HEK293 (cell line): ENCODE measurements around the gene PIP5K1C.

ENCODE experiments used
- GLI4 ChIP-seq: fragments of 450-650 bp; formaldehyde crosslinking; IDR thresholded peaks from 2 replicates; pipeline ENCODE4 v1.5.1; 2016; ENCODE audit warnings: missing biosample characterization, missing genetic modification characterization
- GLIS1 ChIP-seq: fragments of 450-650 bp; formaldehyde crosslinking; IDR thresholded peaks from 2 replicates; pipeline ENCODE4 v1.5.1; 2016; ENCODE audit warnings: missing biosample characterization, missing genetic modification characterization
- HIC1 ChIP-seq: fragments of 450-650 bp; formaldehyde crosslinking; IDR thresholded peaks from 2 replicates; pipeline ENCODE4 v1.5.1; 2016; ENCODE audit warnings: missing biosample characterization, missing genetic modification characterization
- HOXD13 ChIP-seq: sonication (generic); formaldehyde crosslinking; IDR thresholded peaks from 2 replicates; pipeline ENCODE4 v1.8.0; 2022; ENCODE audit warnings: missing genetic modification reagents, borderline replicate concordance
- KLF8 ChIP-seq: fragments of 450-650 bp; formaldehyde crosslinking; IDR thresholded peaks from 2 replicates; pipeline ENCODE4 v1.5.1; 2016; ENCODE audit warnings: missing biosample characterization, missing genetic modification characterization
- ZFHX2 ChIP-seq: fragments of 450-650 bp; formaldehyde crosslinking; conservative IDR thresholded peaks from 2 replicates; pipeline ENCODE4 v1.5.1; 2016; ENCODE audit warnings: missing biosample characterization, missing genetic modification characterization
- ZIC2 ChIP-seq: fragments of 450-650 bp; formaldehyde crosslinking; IDR thresholded peaks from 2 replicates; pipeline ENCODE4 v1.5.1; 2016; ENCODE audit warnings: missing biosample characterization, missing genetic modification characterization
- ZNF10 ChIP-seq: fragments of 450-650 bp; formaldehyde crosslinking; IDR thresholded peaks from 2 replicates; pipeline ENCODE4 v1.5.1; 2017; ENCODE audit warnings: missing biosample characterization, missing genetic modification characterization
- ZNF23 ChIP-seq: fragments of 450-650 bp; formaldehyde crosslinking; IDR thresholded peaks from 2 replicates; pipeline ENCODE4 v1.5.1; 2016; ENCODE audit warnings: missing biosample characterization, missing genetic modification characterization, borderline replicate concordance
- ZNF292 ChIP-seq: fragments of 450-650 bp; formaldehyde crosslinking; IDR thresholded peaks from 2 replicates; pipeline ENCODE4 v1.5.1; 2016; ENCODE audit warnings: low read depth, missing biosample characterization, missing genetic modification characterization, borderline replicate concordance
- ZNF354C ChIP-seq: fragments of 450-650 bp; formaldehyde crosslinking; IDR thresholded peaks from 2 replicates; pipeline ENCODE4 v1.5.1; 2016; ENCODE audit warnings: missing biosample characterization, missing genetic modification characterization, low read depth, borderline replicate concordance
- ZNF416 ChIP-seq: fragments of 450-650 bp; formaldehyde crosslinking; IDR thresholded peaks from 2 replicates; pipeline ENCODE4 v1.5.1; 2016; ENCODE audit warnings: missing biosample characterization, missing genetic modification characterization
- ZNF48 ChIP-seq: fragments of 450-650 bp; formaldehyde crosslinking; IDR thresholded peaks from 2 replicates; pipeline ENCODE4 v1.5.1; 2016; ENCODE audit warnings: missing biosample characterization, missing genetic modification characterization
- ZNF529 ChIP-seq: fragments of 450-650 bp; formaldehyde crosslinking; IDR thresholded peaks from 2 replicates; pipeline ENCODE4 v1.5.1; 2017; ENCODE audit warnings: missing genetic modification characterization, missing biosample characterization; ENCODE audit not compliant: insufficient replicate concordance
- ZNF747 ChIP-seq: fragments of 450-650 bp; formaldehyde crosslinking; IDR thresholded peaks from 2 replicates; pipeline ENCODE4 v1.5.1; 2016; ENCODE audit warnings: missing biosample characterization, missing genetic modification characterization
- ZSCAN16 ChIP-seq: fragments of 450-650 bp; formaldehyde crosslinking; IDR thresholded peaks from 2 replicates; pipeline ENCODE4 v1.5.1; 2016; ENCODE audit warnings: missing biosample characterization, missing genetic modification characterization
- ZSCAN23 ChIP-seq: fragments of 450-650 bp; formaldehyde crosslinking; IDR thresholded peaks from 2 replicates; pipeline ENCODE4 v1.5.1; 2016; ENCODE audit warnings: missing biosample characterization, missing genetic modification characterization
- TF ChIP-seq, protein P1 (sequence below): fragments of 450-650 bp; formaldehyde crosslinking; IDR thresholded peaks from 2 replicates; pipeline ENCODE4 v1.5.1; 2016; ENCODE audit warnings: missing biosample characterization, missing genetic modification characterization
- TF ChIP-seq, protein P2 (sequence below): fragments of 450-650 bp; formaldehyde crosslinking; IDR thresholded peaks from 2 replicates; pipeline ENCODE4 v1.5.1; 2016; ENCODE audit warnings: missing biosample characterization, missing genetic modification characterization
- TF ChIP-seq, protein P3 (sequence below): fragments of 450-650 bp; formaldehyde crosslinking; IDR thresholded peaks from 2 replicates; pipeline ENCODE4 v1.5.1; 2017; ENCODE audit warnings: missing biosample characterization, missing genetic modification characterization
- TF ChIP-seq, protein P4 (sequence below): fragments of 450-650 bp; formaldehyde crosslinking; conservative IDR thresholded peaks from 2 replicates; pipeline ENCODE4 v1.5.1; 2016; ENCODE audit warnings: low read depth, missing biosample characterization, missing genetic modification characterization
- TF ChIP-seq, protein P5 (sequence below): fragments of 450-650 bp; formaldehyde crosslinking; IDR thresholded peaks from 2 replicates; pipeline ENCODE4 v1.5.1; 2016; ENCODE audit warnings: missing biosample characterization, missing genetic modification characterization

The PIP5K1C gene

DNA sequence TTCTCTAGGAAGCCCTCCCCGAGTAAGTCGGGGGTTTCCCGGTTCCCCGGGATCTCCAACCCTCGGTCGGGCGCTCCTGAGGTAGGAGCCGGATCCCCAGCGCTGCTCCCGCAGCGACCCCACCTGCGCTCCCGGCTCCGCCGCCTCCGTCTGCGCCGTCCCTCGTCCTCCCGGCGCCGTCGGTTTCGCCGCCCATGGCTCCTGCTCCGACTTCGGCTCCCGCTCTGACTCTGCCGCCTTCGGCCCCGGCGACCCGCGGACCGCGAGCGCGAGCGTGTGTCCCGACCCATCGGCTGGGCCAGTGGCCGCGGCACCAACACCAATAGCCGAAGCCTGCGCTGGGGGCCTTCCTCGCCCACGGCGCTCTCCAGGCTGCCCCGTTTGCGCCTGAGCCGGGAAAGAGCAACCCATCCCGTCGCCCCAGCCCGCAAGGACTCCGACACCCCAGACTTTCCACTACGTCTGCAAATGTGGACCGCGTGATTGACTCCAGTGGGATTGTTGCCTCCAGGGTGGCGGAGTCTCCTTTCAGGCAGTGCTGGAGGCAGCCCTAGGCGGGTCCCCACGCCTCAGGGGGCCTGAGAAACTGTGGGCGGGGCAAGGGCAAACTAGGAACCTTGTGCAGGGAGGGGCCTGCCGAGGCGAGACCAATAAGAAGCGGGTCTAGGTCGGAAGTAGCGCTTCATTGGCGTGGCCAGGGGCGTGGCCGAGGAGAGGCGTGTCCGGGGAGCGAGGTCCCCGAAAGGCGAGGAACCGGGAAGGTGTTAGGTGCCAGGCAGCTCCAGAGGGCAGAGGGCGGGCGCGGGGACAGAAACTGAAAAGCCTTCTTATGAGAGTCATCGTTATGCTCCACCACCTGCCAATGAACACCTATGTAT, 73.6 kb downstream of the PIP5K1C start, which contains the start of gene CACTIN (continued):
- TF ChIP-seq ZIC2 (tag by site-specific recombination) (peak; percentile 91), ZNF48 (tag by site-specific recombination) (no peak), ZNF10 (tag by site-specific recombination) (peak; percentile 25; the same call in 1 of the 2 replicates), HOXD13 (no peak), GLI4 (tag by site-specific recombination) (peak; percentile 10; the same call in 1 of the 2 replicates), ZFHX2 (tag by site-specific recombination) (peak; percentile 99), ZSCAN23 (tag by site-specific recombination) (no peak), ZNF292 (tag by site-specific recombination) (no peak), ZNF416 (tag by site-specific recombination) (no peak), KLF8 (tag by site-specific recombination) (peak; percentile 99), HIC1 (tag by site-specific recombination) (peak; percentile 64; the same call in 1 of the 2 replicates), ZNF23 (tag by site-specific recombination) (no peak), ZSCAN16 (tag by site-specific recombination) (no peak), ZNF529 (tag by site-specific recombination) (no peak), GLIS1 (tag by site-specific recombination) (peak; percentile 86), ZNF747 (tag by site-specific recombination) (no peak), ZNF354C (tag by site-specific recombination) (no peak)
- TF ChIP-seq, protein P1, sequence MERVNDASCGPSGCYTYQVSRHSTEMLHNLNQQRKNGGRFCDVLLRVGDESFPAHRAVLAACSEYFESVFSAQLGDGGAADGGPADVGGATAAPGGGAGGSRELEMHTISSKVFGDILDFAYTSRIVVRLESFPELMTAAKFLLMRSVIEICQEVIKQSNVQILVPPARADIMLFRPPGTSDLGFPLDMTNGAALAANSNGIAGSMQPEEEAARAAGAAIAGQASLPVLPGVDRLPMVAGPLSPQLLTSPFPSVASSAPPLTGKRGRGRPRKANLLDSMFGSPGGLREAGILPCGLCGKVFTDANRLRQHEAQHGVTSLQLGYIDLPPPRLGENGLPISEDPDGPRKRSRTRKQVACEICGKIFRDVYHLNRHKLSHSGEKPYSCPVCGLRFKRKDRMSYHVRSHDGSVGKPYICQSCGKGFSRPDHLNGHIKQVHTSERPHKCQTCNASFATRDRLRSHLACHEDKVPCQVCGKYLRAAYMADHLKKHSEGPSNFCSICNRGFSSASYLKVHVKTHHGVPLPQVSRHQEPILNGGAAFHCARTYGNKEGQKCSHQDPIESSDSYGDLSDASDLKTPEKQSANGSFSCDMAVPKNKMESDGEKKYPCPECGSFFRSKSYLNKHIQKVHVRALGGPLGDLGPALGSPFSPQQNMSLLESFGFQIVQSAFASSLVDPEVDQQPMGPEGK (tag by site-specific recombination): peak; percentile 86
- TF ChIP-seq, protein P2, sequence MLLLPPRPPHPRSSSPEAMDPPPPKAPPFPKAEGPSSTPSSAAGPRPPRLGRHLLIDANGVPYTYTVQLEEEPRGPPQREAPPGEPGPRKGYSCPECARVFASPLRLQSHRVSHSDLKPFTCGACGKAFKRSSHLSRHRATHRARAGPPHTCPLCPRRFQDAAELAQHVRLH: peak; percentile 67; the same call in 1 of the 2 replicates
- TF ChIP-seq, protein P3, sequence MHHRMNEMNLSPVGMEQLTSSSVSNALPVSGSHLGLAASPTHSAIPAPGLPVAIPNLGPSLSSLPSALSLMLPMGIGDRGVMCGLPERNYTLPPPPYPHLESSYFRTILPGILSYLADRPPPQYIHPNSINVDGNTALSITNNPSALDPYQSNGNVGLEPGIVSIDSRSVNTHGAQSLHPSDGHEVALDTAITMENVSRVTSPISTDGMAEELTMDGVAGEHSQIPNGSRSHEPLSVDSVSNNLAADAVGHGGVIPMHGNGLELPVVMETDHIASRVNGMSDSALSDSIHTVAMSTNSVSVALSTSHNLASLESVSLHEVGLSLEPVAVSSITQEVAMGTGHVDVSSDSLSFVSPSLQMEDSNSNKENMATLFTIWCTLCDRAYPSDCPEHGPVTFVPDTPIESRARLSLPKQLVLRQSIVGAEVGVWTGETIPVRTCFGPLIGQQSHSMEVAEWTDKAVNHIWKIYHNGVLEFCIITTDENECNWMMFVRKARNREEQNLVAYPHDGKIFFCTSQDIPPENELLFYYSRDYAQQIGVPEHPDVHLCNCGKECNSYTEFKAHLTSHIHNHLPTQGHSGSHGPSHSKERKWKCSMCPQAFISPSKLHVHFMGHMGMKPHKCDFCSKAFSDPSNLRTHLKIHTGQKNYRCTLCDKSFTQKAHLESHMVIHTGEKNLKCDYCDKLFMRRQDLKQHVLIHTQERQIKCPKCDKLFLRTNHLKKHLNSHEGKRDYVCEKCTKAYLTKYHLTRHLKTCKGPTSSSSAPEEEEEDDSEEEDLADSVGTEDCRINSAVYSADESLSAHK (tag by site-specific recombination): peak; percentile 28; the same call in 1 of the 2 replicates
- TF ChIP-seq, protein P4, sequence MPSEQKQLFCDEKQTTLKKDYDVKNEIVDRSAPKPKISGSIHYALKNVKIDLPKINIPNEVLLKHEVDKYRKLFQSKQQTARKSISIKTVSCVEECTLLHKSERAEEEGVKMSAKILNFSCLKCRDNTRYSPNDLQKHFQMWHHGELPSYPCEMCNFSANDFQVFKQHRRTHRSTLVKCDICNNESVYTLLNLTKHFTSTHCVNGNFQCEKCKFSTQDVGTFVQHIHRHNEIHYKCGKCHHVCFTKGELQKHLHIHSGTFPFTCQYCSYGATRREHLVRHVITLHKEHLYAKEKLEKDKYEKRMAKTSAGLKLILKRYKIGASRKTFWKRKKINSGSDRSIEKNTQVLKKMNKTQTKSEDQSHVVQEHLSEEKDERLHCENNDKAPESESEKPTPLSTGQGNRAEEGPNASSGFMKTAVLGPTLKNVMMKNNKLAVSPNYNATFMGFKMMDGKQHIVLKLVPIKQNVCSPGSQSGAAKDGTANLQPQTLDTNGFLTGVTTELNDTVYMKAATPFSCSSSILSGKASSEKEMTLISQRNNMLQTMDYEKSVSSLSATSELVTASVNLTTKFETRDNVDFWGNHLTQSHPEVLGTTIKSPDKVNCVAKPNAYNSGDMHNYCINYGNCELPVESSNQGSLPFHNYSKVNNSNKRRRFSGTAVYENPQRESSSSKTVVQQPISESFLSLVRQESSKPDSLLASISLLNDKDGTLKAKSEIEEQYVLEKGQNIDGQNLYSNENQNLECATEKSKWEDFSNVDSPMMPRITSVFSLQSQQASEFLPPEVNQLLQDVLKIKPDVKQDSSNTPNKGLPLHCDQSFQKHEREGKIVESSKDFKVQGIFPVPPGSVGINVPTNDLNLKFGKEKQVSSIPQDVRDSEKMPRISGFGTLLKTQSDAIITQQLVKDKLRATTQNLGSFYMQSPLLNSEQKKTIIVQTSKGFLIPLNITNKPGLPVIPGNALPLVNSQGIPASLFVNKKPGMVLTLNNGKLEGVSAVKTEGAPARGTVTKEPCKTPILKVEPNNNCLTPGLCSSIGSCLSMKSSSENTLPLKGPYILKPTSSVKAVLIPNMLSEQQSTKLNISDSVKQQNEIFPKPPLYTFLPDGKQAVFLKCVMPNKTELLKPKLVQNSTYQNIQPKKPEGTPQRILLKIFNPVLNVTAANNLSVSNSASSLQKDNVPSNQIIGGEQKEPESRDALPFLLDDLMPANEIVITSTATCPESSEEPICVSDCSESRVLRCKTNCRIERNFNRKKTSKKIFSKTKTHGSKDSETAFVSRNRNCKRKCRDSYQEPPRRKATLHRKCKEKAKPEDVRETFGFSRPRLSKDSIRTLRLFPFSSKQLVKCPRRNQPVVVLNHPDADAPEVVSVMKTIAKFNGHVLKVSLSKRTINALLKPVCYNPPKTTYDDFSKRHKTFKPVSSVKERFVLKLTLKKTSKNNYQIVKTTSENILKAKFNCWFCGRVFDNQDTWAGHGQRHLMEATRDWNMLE: peak; percentile 73
- TF ChIP-seq, protein P5, sequence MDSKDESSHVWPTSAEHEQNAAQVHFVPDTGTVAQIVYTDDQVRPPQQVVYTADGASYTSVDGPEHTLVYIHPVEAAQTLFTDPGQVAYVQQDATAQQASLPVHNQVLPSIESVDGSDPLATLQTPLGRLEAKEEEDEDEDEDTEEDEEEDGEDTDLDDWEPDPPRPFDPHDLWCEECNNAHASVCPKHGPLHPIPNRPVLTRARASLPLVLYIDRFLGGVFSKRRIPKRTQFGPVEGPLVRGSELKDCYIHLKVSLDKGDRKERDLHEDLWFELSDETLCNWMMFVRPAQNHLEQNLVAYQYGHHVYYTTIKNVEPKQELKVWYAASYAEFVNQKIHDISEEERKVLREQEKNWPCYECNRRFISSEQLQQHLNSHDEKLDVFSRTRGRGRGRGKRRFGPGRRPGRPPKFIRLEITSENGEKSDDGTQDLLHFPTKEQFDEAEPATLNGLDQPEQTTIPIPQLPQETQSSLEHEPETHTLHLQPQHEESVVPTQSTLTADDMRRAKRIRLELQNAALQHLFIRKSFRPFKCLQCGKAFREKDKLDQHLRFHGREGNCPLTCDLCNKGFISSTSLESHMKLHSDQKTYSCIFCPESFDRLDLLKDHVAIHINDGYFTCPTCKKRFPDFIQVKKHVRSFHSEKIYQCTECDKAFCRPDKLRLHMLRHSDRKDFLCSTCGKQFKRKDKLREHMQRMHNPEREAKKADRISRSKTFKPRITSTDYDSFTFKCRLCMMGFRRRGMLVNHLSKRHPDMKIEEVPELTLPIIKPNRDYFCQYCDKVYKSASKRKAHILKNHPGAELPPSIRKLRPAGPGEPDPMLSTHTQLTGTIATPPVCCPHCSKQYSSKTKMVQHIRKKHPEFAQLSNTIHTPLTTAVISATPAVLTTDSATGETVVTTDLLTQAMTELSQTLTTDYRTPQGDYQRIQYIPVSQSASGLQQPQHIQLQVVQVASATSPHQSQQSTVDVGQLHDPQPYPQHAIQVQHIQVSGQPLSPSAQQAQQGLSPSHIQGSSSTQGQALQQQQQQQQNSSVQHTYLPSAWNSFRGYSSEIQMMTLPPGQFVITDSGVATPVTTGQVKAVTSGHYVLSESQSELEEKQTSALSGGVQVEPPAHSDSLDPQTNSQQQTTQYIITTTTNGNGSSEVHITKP (tag by site-specific recombination): peak; percentile 51
